ENCODE data around the gene HGFAC. TPM values are rescaled to one million over a fixed set of nuclear protein-coding genes. Genes with fewer than 3 reads are reported as not detected.

HGFAC gene
- total RNA-seq, 1 experiment from 2014 or later = 0.28 TPM

DNA sequence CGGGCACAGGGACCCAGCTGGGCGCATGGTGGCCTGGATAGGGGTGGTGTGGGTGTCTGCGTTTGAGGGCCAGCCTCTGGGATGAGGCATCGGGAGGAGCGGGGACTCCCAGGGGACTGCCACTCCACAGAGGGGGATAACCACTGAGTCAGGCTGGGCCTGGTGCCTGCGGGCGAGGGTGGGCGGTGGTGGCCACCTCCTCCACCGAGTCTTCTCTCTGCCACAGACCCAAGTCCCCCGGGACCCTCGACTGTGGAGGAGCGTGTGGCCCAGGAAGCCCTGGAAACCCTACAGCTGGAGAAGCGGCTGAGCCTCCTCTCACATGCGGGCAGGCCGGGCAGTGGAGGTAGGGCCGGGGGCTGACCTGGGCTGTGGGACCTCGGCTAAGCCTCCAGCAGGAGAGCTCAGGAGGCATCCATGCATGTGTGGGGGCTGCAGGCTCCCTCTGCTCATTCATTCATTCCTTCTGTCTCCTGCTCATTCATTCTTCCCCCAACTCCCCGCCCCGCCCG, 47.7 kb downstream of the HGFAC start:
- no peak for DNase-seq (ENCODE audit: unreplicated experiment)
- POLR2A ChIA-PET = no interaction called here
- no peaks in the 10 kb centered on the region for H3K9me3 Mint-ChIP-seq (ENCODE audit: unreplicated experiment)
- H3K4me3 Mint-ChIP-seq (ENCODE audit: unreplicated experiment) = no peak overlapping the region
- no peaks in the 10 kb centered on the region for H3K4me1 Mint-ChIP-seq (ENCODE audit: insufficient read depth, unreplicated experiment)
- intact Hi-C loops (cut with micrococcal nuclease) = no loop called here
- BruUV-seq (replicated peaks) = no TSS peak
- no peaks in the 10 kb centered on the region for H3K27me3 Mint-ChIP-seq (ENCODE audit: insufficient read depth, unreplicated experiment)
- no peak overlapping the region for H3K27ac Mint-ChIP-seq (ENCODE audit: low read depth, unreplicated experiment)
- TF ChIP-seq, protein P1, sequence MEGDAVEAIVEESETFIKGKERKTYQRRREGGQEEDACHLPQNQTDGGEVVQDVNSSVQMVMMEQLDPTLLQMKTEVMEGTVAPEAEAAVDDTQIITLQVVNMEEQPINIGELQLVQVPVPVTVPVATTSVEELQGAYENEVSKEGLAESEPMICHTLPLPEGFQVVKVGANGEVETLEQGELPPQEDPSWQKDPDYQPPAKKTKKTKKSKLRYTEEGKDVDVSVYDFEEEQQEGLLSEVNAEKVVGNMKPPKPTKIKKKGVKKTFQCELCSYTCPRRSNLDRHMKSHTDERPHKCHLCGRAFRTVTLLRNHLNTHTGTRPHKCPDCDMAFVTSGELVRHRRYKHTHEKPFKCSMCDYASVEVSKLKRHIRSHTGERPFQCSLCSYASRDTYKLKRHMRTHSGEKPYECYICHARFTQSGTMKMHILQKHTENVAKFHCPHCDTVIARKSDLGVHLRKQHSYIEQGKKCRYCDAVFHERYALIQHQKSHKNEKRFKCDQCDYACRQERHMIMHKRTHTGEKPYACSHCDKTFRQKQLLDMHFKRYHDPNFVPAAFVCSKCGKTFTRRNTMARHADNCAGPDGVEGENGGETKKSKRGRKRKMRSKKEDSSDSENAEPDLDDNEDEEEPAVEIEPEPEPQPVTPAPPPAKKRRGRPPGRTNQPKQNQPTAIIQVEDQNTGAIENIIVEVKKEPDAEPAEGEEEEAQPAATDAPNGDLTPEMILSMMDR (IDR thresholded peaks at IDR 0.05; ENCODE audit: unreplicated experiment) = no peak
- CTCF ChIA-PET = no interaction called here
- peaks cover 5% of the 10 kb centered on the region for H3K36me3 Mint-ChIP-seq (ENCODE audit: insufficient read depth, unreplicated experiment)

DNA sequence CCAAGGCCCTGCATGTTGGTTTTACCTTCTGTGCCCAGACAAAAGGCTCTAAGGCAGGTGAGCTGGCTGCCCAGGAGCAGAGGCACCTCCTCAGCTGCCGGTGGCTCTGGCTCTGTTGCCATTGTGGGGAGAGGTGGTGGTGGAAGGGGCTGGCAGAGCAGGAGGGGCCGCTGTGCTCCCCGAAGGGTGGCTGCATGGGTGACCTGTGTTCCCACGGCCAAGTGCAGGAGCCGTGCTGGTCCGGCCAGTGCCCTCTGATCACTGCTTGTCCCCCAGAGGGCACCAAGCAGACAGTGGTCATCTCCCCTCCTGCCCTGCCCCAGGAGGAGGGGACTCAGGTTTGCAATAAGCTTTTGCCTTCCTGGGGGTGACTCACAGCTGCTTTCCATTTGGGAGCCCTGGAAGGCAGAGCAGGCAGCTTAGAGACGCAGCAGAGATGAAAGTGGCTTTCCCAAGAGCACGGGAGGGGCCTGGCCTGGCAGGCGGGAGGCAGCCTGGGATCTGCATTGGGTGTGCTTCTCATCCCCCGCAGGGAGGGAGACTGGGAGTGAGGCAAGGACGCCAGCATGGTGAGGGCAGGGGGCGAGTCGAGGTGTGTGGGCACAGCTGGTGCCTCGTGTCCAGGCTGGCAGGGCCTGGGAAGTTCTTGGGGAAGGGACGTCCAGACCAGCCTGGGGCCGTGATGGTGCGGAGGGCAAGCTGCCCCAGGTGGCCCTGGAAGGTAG, 50.1 kb downstream of the HGFAC start:
- TF ChIP-seq, protein P1 (IDR thresholded peaks at IDR 0.05; ENCODE audit: unreplicated experiment) = no peak
- no TSS peak for BruUV-seq (replicated peaks)
- ChIA-PET POLR2A (interaction anchor here (1.3 kb wide), 1 partner anchor 30 kb away, joined by 3 read pairs; no protein-coding TSS in a partner anchor), CTCF (interaction anchor here (0.7 to 1.6 kb wide), 2 partner anchors 11 to 297 kb away, joined by 4 to 5 read pairs; no protein-coding TSS in a partner anchor)
- peak; percentile 31 for DNase-seq (ENCODE audit: unreplicated experiment)
- no peaks in the 10 kb centered on the region for H3K4me1 Mint-ChIP-seq (ENCODE audit: insufficient read depth, unreplicated experiment)
- no peak overlapping the region for H3K27ac Mint-ChIP-seq (ENCODE audit: low read depth, unreplicated experiment)
- H3K4me3 Mint-ChIP-seq (ENCODE audit: unreplicated experiment) = no peak overlapping the region
- H3K36me3 Mint-ChIP-seq (ENCODE audit: insufficient read depth, unreplicated experiment) = peaks cover 5% of the 10 kb centered on the region
- H3K9me3 Mint-ChIP-seq (ENCODE audit: unreplicated experiment) = no peaks in the 10 kb centered on the region
- H3K27me3 Mint-ChIP-seq (ENCODE audit: insufficient read depth, unreplicated experiment) = no peaks in the 10 kb centered on the region
- intact Hi-C loops (cut with micrococcal nuclease) = no loop called here

DNA sequence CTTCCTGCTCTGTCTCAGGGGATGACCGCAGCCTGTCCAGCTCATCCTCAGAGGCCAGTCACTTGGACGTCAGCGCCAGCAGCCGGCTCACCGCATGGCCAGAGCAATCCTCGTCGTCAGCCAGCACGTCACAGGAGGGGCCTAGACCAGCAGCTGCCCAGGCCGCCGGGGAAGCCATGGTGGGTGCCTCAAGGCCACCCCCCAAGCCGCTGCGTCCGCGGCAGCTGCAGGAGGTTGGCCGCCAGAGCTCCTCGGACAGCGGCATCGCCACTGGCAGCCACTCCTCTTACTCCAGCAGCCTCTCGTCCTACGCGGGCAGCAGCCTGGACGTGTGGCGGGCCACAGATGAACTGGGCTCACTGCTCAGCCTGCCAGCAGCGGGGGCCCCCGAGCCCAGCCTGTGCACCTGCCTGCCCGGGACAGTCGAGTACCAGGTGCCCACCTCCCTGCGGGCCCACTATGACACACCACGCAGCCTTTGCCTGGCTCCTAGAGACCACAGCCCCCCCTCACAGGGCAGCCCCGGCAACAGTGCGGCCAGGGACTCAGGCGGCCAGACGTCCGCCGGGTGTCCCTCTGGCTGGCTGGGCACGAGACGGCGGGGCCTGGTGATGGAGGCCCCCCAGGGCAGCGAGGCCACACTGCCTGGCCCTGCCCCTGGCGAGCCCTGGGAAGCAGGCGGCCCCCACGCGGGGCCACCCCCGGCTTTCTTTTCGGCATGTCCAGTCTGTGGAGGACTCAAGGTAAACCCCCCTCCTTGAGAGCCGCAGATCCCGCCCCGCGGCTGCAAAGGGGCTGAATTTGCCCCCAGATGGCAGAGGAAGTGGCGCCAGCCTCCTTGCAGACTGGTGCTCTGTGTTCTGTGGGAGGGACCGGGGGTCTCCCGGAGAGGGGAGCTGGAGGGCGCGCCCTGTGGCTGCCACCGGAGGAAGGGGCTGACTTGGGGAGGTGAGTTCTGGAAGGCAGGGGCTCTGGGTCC, 51.3 kb downstream of the HGFAC start:
- ChIA-PET POLR2A (no interaction called here), CTCF (interaction anchor here (1.6 kb wide), 1 partner anchor 13 kb away, joined by 5 read pairs; no protein-coding TSS in a partner anchor)
- Mint-ChIP-seq H3K27ac (ENCODE audit: low read depth, unreplicated experiment) (no peak overlapping the region), H3K27me3 (ENCODE audit: insufficient read depth, unreplicated experiment) (no peaks in the 10 kb centered on the region), H3K9me3 (ENCODE audit: unreplicated experiment) (no peaks in the 10 kb centered on the region), H3K36me3 (ENCODE audit: insufficient read depth, unreplicated experiment) (peaks cover 5% of the 10 kb centered on the region), H3K4me1 (ENCODE audit: insufficient read depth, unreplicated experiment) (no peaks in the 10 kb centered on the region), H3K4me3 (ENCODE audit: unreplicated experiment) (no peak overlapping the region)
- no peak for DNase-seq (ENCODE audit: unreplicated experiment)
- TF ChIP-seq, protein P1 (IDR thresholded peaks at IDR 0.05; ENCODE audit: unreplicated experiment) = no peak
- BruUV-seq (replicated peaks) = no TSS peak
- intact Hi-C loops (cut with micrococcal nuclease) = no loop called here

Data from MCF 10A (cell line).